ENCODE measurements around the gene WDR43.
A peak's percentile ranks its signal among the peaks of the same experiment; 100 is the strongest.

Gene WDR43

GRCh38 chr2:28894470-28895188, at the start of gene WDR43:
WDR43 (plus strand) TSS chr2:28894667; CDS start chr2:28894699, 32 bp downstream.
- DNase-seq = peak; percentile 98

GRCh38 chr2:28855193-28855592, 39.3 kb upstream of the WDR43 start:
- no peak for DNase-seq

GRCh38 chr2:28855977-28856376, 38.5 kb upstream of the WDR43 start:
- no peak for DNase-seq

DNA sequence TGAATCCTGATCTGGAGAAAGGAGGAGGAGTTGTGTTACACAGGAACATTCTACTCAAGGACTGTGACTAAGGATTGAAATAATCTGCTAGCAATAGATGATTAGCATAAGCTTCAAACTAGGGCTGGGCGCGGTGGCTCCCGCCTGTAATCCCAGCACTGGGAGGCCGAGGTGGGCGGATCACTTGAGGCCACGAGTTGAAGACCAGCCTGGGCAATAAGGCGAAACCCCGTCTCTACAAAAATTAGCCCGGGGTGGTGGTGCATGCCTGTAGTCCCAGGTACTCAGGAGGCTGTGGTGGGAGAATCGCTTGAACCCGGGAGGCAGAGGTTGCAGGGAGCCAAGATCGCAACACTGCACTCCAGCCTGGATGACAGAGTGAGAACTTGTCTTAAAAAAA, 25.9 kb upstream of the WDR43 start:
- no peak for DNase-seq

GRCh38 chr2:28869494-28870145, 24.8 kb upstream of the WDR43 start:
- peak; percentile 32 for DNase-seq

DNA sequence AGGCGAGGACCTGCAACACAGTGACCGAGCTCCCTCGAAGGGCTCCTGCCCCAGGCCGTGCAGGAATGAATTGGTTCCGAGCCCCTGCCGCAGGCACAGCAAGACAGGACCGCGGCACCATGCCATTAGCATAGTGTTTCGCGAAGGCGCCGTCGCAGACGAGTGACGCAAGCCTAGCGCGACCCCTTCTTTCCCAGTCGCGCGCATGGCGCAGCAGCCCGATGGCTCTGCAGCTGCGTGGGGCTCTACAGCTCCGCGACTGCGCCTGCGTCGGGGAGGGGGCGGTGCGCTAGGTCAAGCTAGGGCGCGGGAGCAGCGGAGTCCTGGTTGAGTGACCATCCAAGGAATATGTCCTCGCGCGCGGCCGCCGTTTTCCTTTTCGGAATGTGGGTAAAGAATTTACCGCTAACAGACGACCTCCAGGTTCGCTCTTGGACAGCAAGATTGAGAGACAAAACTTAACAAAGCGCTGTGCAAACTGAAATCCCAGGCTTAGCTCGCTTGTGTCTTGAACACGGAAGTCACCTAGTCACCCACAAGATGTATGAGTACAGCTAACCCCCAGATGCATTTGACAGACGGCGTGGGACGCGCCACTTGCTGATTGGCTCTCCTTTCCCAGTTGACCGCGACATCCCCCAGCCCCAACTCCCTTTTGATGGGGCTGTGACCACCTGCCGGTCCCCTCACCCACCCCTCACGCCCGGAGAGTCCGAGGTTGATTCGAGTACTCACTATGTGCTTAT, 24.1 kb upstream of the WDR43 start, which contains the start of gene TRMT61B:
Gene TRMT61B, minus strand, starts transcription at position 164 of the 746 bp plus-strand sequence. Its CDS starts 32 bp downstream, at position 132.
- DNase-seq = peak; percentile 97

DNA sequence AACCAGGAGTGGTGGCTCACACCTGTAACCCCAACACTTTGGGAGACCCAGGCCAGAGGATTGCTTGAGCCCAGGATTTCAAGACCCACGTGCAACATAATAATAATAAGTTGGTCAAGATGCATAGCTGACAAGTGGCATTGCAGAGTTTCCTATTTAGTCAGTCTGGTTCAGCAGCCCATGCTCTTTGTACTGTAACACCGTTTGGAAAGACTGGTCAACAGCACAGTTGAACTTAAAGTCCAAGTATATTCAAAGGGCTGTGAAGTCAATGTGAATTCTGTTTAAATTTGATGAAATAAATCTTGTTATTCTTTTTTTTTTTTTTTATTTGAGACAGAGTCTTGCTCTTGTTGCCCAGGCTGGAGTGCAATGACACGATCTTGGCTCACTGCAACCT, 22.8 kb upstream of the WDR43 start:
- DNase-seq = no peak

GRCh38 chr2:28880193-28880592, 14.3 kb upstream of the WDR43 start:
- DNase-seq = no peak

- DNase-seq = no peak
These were observed 979 bp upstream of the WDR43 start for GRCh38 chr2:28893488-28893887.

GRCh38 chr2:28895189-28895893, 874 bp downstream of the WDR43 start:
- peak; percentile 28 for DNase-seq

GRCh38 chr2:28896906-28897305, 2.4 kb downstream of the WDR43 start:
- no peak for DNase-seq

DNA sequence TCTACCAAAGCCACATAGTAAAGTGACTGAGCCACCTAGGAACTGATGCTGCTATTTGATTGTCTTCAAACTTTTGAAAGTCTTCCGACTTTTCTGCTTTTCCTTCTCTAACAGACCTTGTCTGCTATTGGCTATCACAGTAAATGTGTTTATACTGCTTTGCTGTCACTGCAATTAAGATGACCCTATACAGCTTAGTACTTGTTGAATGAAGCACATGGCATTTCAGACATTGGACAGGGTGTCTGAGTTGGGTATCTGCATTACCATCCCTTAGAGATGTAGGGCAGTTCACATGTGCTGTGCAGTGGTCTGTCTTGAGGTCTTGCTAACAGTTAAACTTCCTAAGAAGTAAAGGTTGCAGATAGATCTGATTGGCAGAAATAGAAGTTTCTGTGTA, 3.6 kb downstream of the WDR43 start:
- DNase-seq = no peak

- no peak for DNase-seq
These were observed 6.7 kb downstream of the WDR43 start for GRCh38 chr2:28901202-28901601.

DNA sequence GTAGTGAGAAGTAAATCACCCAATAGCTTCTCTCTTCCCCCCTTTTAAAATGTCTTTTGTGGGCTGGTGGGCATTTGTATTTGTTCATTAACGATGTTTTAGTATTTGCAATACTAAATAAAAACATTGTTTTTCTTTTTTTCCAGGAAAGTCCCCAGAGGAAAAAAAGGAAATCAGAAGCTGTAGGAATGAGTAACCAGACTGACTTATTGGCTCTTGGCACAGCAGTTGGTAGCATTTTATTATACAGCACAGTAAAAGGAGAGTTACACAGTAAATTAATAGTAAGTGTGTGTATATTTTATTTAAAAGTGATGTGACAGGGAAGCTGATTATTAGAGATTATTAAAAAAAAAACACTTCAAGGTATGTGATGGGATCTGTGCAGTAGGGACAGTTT, 7.4 kb downstream of the WDR43 start:
- no peak for DNase-seq

- DNase-seq = no peak
These were observed 8.1 kb downstream of the WDR43 start for GRCh38 chr2:28902584-28902983.

DNA sequence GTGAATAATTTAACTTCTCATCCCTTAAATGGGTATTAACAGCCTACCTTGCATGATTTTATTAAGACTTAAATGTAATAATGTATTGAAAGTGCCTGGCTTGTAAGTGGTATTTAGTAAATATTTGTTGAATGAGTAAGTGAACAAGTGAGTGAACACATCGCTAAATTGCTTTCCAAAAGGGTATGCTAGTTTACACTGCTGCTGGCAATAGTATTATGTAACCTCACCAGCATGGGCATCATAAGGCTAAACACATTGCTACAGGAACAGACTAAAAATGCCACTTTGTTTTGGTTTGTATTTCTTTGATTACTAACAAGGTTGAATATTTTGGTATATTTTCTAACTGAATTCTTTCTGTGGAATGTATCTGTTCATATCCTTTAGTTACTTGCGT, 9.8 kb downstream of the WDR43 start:
- no peak for DNase-seq

DNA sequence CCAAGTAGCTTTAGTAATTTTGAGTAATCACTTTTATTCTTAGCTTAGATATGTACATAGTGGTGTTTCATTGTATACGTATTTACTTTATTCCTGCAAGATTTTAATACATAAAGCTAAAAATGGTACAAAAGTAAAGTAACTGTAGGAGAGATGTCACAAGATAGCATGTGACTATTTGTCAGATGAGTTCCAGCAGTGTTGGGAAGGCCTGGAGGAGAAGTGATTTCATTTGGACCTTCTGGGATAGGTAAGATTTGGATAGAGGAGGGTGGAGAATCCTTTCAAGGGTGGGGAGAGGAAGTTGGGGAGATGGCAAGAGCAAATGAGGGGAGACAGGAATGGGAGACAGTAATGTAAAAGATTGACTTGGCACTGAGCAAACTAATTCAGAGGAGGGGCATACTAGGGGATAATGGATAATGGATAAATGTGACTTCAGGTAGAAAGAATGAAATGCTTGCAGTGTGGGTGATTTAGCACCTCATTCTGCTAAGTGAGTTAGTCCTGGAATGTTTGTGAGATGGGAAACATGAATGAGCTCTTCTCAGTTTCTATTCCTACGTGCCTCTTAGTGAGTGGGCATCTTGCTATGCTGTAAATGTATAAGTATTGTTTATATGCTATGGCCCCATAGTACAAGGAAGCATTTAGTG, 10.5 kb downstream of the WDR43 start:
- no peak for DNase-seq

GRCh38 chr2:28905533-28905932, 11.1 kb downstream of the WDR43 start:
- DNase-seq = no peak

- no peak for DNase-seq
These were observed 11.9 kb downstream of the WDR43 start for GRCh38 chr2:28906376-28906775.

- no peak for DNase-seq
These were observed 12.4 kb downstream of the WDR43 start for GRCh38 chr2:28906821-28907220.

GRCh38 chr2:28908172-28908571, 13.7 kb downstream of the WDR43 start:
- no peak for DNase-seq

GRCh38 chr2:28909655-28910353, 15.3 kb downstream of the WDR43 start:
- DNase-seq = no peak
